Endometrial microvascular endothelial cells (primary cell): ENCODE data around the gene LRRIQ3. TPM values are rescaled to one million over a fixed set of nuclear protein-coding genes. Genes with fewer than 3 reads are reported as not detected.

Source experiments
- total RNA-seq: library from RNA; depleted of rRNA; stranded (reverse); fragments of >200 nt; gene quantifications from one replicate; pipeline ENCODE4 v1.2.3, GENCODE V29; 2015; ENCODE audit errors: inconsistent ontology term

The LRRIQ3 gene
- total RNA-seq, 1 donor from 2014 or later = 1.6 TPM

Other genes with a start within 250 kb of the LRRIQ3 start
- 18.3 TPM for gene FPGT, start 66 bp upstream of the LRRIQ3 start, total RNA-seq
- gene TNNI3K, start 37.2 kb upstream of the LRRIQ3 start, total RNA-seq = not detected